Stomach smooth muscle (tissue), 2 donors: ENCODE results near the gene LASP1NB.
"Not testable (repeated sequence)": the region's sequence is repeated elsewhere in the genome, so short reads cannot be mapped to it uniquely, and the experiment has no call there.

Experiments used
- H3K27ac ChIP-seq: one replicate; pipeline ENCODE4 v1.7.0; 2013; ENCODE audit warnings: mild to moderate bottlenecking, low read length, inconsistent platforms
- H3K27me3 ChIP-seq, 2 donors: one replicate each; pipeline ENCODE4 v1.7.0; 2013; ENCODE audit warnings: low read length in 2 of 2; ENCODE audit not compliant: insufficient read depth in 2 of 2, control insufficient read depth in 1 of 2
- H3K36me3 ChIP-seq, 2 donors: one replicate each; pipeline ENCODE4 v1.7.0; 2013; ENCODE audit warnings: low read length in 2 of 2; ENCODE audit not compliant: control insufficient read depth in 2 of 2, insufficient read depth in 2 of 2
- H3K4me1 ChIP-seq: one replicate; pipeline ENCODE4 v1.7.0; 2013; ENCODE audit warnings: low read length; ENCODE audit not compliant: control insufficient read depth, insufficient read depth
- H3K4me3 ChIP-seq, 2 donors: one replicate each; pipeline ENCODE4 v1.7.0; 2013; ENCODE audit warnings: low read length in 2 of 2
- H3K9ac ChIP-seq, 2 donors: one replicate each; pipeline ENCODE4 v1.7.0; 2013; ENCODE audit warnings: low read length in 2 of 2, mild to moderate bottlenecking in 1 of 2
- H3K9me3 ChIP-seq, 2 donors: one replicate each; pipeline ENCODE4 v1.7.0; 2013; ENCODE audit warnings: low read length in 2 of 2; ENCODE audit not compliant: control insufficient read depth in 2 of 2
- donor health status: healthy.
- donor health status: Pancreatic carcinoma.

LASP1NB gene

GRCh38 chr17:38939987-38940386, 14.6 kb downstream of the LASP1NB start:
- H3K27me3 ChIP-seq, result no peaks in the 10 kb centered on the region

GRCh38 chr17:38940404-38940803, 15.0 kb downstream of the LASP1NB start:
- no peaks in the 10 kb centered on the region for H3K4me1 ChIP-seq
- no peak overlapping the region for H3K27ac ChIP-seq
- H3K4me3 ChIP-seq, result no peak overlapping the region
- no peaks in the 10 kb centered on the region for H3K36me3 ChIP-seq
- no peaks in the 10 kb centered on the region for H3K9me3 ChIP-seq
- H3K9ac ChIP-seq, result no peak overlapping the region
- no peaks in the 10 kb centered on the region for H3K27me3 ChIP-seq

More at GRCh38 chr17:38939987-38940386, 14.6 kb downstream of the LASP1NB start:
- Histone ChIP-seq H3K4me1 (no peaks in the 10 kb centered on the region), H3K36me3 (no peaks in the 10 kb centered on the region), H3K4me3 (no peak overlapping the region), H3K27ac (no peak overlapping the region), H3K9me3 (no peaks in the 10 kb centered on the region), H3K9ac (no peak overlapping the region)

- Histone ChIP-seq H3K4me3 (no peak overlapping the region), H3K36me3 (no peaks in the 10 kb centered on the region), H3K9me3 (no peaks in the 10 kb centered on the region), H3K4me1 (no peaks in the 10 kb centered on the region), H3K9ac (no peak overlapping the region), H3K27me3 (no peaks in the 10 kb centered on the region), H3K27ac (no peak overlapping the region)
Measured at GRCh38 chr17:38942696-38943334, 17.4 kb downstream of the LASP1NB start.

- Histone ChIP-seq H3K36me3 (no peaks in the 10 kb centered on the region), H3K4me3 (no peak overlapping the region), H3K9ac (no peak overlapping the region), H3K4me1 (no peaks in the 10 kb centered on the region), H3K27me3 (no peaks in the 10 kb centered on the region), H3K9me3 (no peaks in the 10 kb centered on the region), H3K27ac (no peak overlapping the region)
Measured at GRCh38 chr17:38943607-38944006, 18.2 kb downstream of the LASP1NB start.

GRCh38 chr17:38947189-38947588, 21.8 kb downstream of the LASP1NB start:
- no peak overlapping the region for H3K4me3 ChIP-seq
- H3K36me3 ChIP-seq, result no peaks in the 10 kb centered on the region
- H3K9me3 ChIP-seq, result no peaks in the 10 kb centered on the region
- H3K27me3 ChIP-seq, result no peaks in the 10 kb centered on the region
- H3K27ac ChIP-seq, result no peak overlapping the region
- H3K9ac ChIP-seq, result no peak overlapping the region
- no peaks in the 10 kb centered on the region for H3K4me1 ChIP-seq

- not testable (repeated sequence) for H3K9ac ChIP-seq, H3K27me3 ChIP-seq, H3K36me3 ChIP-seq, H3K4me1 ChIP-seq, H3K9me3 ChIP-seq, H3K27ac ChIP-seq, H3K4me3 ChIP-seq
Measured at GRCh38 chr17:38953800-38954199, 28.4 kb downstream of the LASP1NB start.

GRCh38 chr17:38958326-38958725, 32.9 kb downstream of the LASP1NB start:
- no peak overlapping the region for H3K9ac ChIP-seq
- no peaks in the 10 kb centered on the region for H3K9me3 ChIP-seq
- no peak overlapping the region for H3K27ac ChIP-seq
- H3K27me3 ChIP-seq, result no peaks in the 10 kb centered on the region
- H3K4me1 ChIP-seq, result no peaks in the 10 kb centered on the region
- H3K36me3 ChIP-seq, result no peaks in the 10 kb centered on the region
- no peak overlapping the region for H3K4me3 ChIP-seq

- Histone ChIP-seq H3K27ac (no peak overlapping the region), H3K36me3 (no peaks in the 10 kb centered on the region), H3K27me3 (no peaks in the 10 kb centered on the region), H3K9ac (no peak overlapping the region), H3K4me3 (no peak overlapping the region), H3K4me1 (no peaks in the 10 kb centered on the region), H3K9me3 (no peaks in the 10 kb centered on the region)
Measured at GRCh38 chr17:38958756-38959155, 33.3 kb downstream of the LASP1NB start.

- no peaks in the 10 kb centered on the region for H3K36me3 ChIP-seq
- H3K4me3 ChIP-seq, result no peak overlapping the region
- H3K9ac ChIP-seq, result no peak overlapping the region
- H3K4me1 ChIP-seq, result no peaks in the 10 kb centered on the region
- no peak overlapping the region for H3K27ac ChIP-seq
- no peaks in the 10 kb centered on the region for H3K9me3 ChIP-seq
- no peaks in the 10 kb centered on the region for H3K27me3 ChIP-seq
Measured at GRCh38 chr17:38959508-38959907, 34.1 kb downstream of the LASP1NB start.

GRCh38 chr17:38960402-38960801, 35.0 kb downstream of the LASP1NB start:
- no peak overlapping the region for H3K4me3 ChIP-seq
- no peaks in the 10 kb centered on the region for H3K4me1 ChIP-seq
- no peak overlapping the region for H3K27ac ChIP-seq
- no peaks in the 10 kb centered on the region for H3K27me3 ChIP-seq
- H3K9ac ChIP-seq, result no peak overlapping the region
- no peaks in the 10 kb centered on the region for H3K36me3 ChIP-seq
- no peaks in the 10 kb centered on the region for H3K9me3 ChIP-seq

GRCh38 chr17:38961413-38961812, 36.0 kb downstream of the LASP1NB start:
- no peak overlapping the region for H3K9ac ChIP-seq
- no peaks in the 10 kb centered on the region for H3K9me3 ChIP-seq
- no peak overlapping the region for H3K4me3 ChIP-seq
- H3K27ac ChIP-seq, result no peak overlapping the region
- no peaks in the 10 kb centered on the region for H3K36me3 ChIP-seq
- H3K27me3 ChIP-seq, result no peaks in the 10 kb centered on the region
- H3K4me1 ChIP-seq, result no peaks in the 10 kb centered on the region
